GM18858 (cell line): ENCODE data around the gene IFNL3.
"Not testable (repeated sequence)": the region's sequence is repeated elsewhere in the genome, so short reads cannot be mapped to it uniquely, and the experiment has no call there.

Source experiments
- ATAC-seq: cut with Tn5 transposase; IDR thresholded peaks from one replicate; pipeline ENCODE4 v1.9.1; 2021; ENCODE audit not compliant: unreplicated experiment

IFNL3 gene

DNA sequence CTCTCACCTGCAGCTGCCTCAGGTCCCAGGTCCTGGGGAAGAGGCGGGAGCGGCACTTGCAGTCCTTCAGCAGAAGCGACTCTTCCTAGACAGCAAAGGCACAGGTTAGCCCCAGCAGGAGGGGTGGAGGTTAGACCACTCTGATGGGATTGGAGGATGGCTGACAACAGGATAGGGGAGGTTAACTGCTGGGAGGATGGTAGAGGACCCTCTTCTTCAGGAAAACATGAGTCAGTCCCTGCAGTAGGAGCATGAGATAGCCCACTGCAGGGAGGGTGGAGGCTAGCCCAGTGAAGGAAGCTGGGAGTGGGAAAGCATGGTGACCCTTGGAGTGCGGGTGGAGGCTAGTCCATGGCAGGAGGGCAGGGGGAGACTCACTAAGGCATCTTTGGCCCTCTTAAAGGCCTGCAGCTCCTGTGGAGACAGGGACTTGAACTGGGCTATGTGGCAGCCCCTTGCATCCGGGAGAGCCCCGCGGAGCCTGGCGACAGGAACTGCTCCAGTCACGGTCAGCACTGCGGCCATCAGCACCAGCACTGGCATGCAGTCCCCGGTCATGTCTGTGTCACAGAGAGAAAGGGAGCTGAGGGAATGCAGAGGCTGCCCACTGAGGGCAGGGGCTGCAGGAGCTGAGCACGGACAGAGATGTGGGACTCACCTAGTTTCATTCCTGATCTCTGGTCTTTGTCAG lies at the start of gene IFNL3:
TSS of gene IFNL3 (minus strand) at position 597 of the 691 bp plus-strand sequence. CDS start at position 558, 39 bp downstream.
- ATAC-seq = not testable (repeated sequence)

DNA sequence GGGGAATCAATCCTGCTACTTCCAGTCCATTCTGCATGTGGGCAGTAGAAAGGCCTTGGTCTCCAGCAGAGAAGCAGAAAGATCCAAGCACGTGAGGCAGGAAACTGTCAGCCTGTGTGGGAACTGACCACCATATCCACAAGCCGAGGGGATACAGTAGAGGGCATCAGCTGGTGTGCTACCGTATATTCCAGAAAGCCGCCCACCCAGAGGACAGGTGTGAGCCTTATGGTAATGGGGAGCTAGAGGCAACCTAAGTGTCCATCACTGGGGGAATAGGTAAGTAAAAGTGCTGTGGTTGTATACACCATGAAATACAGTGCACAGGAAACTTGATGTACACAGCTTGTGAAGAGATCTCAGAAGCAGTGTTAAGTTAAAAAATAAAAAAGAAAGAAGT lies 48.6 kb upstream of the IFNL3 start:
- no peak for ATAC-seq

GRCh38 chr19:39284032-39284431 lies 39.2 kb upstream of the IFNL3 start:
- ATAC-seq = no peak

- ATAC-seq = no peak
Measured at GRCh38 chr19:39282021-39282420, 37.2 kb upstream of the IFNL3 start.

DNA sequence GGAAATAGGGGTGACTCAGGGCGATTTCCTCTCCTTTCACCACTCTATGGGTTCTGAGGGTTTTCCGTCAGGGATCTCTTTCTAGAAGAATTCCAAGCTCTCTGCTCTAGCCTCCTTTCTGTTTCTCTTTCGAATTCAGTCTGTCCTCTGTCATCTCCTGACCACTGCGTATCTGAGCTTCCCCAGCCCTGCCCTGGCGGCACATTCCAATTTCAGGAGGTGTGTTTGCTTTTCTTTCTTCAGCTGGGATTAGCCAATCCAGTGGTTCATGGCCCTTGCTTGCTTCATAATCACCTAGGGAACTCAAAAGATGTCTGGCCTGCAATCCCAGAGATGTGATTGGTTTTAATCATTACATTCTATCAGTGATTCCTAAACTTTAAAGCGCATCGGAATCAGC lies 32.8 kb upstream of the IFNL3 start:
- no peak for ATAC-seq

GRCh38 chr19:39276740-39277139 lies 31.9 kb upstream of the IFNL3 start:
- no peak for ATAC-seq

- no peak for ATAC-seq
Measured at GRCh38 chr19:39275578-39275977, 30.8 kb upstream of the IFNL3 start.

DNA sequence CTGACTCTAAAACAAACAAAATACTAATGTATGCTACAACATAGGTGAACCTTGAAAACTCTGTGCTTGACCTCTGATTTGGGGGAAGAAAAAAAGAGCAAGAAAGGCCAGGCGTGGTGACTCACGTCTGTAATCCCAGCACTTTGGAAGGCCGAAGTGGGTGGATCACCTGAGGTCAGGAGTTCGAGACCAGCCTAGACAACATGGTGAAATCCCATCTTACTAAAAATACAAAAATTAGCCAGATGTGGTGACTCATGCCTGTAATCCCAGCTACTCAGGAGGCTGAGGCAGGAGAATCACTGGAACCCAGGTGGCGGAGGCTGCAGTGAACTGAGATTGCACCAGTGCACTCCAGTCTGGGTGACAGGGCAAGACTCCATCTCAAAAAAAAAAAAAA lies 29.1 kb upstream of the IFNL3 start:
- not testable (repeated sequence) for ATAC-seq

GRCh38 chr19:39270036-39270871 lies 25.4 kb upstream of the IFNL3 start:
- ATAC-seq = no peak

GRCh38 chr19:39269369-39269768 lies 24.6 kb upstream of the IFNL3 start:
- ATAC-seq = not testable (repeated sequence)

GRCh38 chr19:39268531-39269223 lies 23.9 kb upstream of the IFNL3 start:
- not testable (repeated sequence) for ATAC-seq

DNA sequence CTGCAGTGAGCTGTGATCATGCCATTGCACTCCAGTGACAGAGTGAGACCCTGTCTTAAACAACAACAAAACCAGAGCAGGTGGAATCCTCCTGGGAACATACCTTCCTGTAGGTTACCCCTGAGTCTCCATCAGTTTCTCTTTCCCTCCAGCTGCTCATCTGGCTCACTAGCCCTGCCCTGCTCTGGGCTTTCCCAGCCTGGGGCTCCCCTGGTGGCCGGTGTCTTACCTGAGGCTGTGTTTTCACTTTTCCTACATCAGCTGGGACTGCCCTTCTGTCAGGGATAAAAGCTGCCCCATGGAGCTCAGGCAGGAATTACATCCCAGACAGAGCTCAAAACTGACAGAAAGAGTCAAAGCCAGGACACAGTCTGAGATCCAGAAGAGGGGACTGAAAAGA lies 23.3 kb upstream of the IFNL3 start, which contains the start of gene IFNL2:
TSS of gene IFNL2 (plus strand) at position 312 of the 400 bp plus-strand sequence. CDS start 173 bp downstream, outside the sequence.
- ATAC-seq = not testable (repeated sequence)

DNA sequence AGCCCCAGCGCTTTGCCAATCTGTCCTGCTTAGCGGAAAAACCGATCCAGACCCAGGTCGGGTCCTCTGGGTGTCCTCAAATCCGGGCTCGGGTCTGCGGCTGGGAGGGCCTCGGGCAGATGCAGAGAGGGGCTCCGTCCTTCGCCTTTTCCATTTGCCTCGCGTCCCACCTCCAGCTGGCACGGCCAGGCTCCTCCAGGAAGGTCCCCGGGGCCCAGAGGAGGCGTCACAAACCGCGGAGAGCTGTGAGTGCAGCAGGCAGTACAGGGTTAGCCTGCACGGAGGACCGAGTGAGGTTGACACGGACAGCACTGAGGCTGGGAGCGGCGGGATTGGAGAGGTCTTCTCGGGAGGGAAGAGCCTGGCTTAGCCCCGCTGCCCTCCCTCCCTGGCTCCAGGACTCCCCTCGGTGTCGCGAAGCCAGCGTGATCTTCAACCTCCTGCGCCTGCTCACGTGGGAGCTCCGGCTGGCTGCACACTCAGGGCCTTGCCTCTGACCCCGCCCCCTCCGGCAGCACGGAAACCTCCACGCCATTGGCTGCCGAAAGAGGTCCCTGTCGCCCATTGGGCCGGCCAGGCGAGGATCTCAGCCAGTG lies 20.6 kb upstream of the IFNL3 start:
- ATAC-seq = no peak

- ATAC-seq = no peak
Measured at GRCh38 chr19:39264306-39265290, 19.8 kb upstream of the IFNL3 start.

GRCh38 chr19:39263912-39264305 lies 19.1 kb upstream of the IFNL3 start:
- ATAC-seq = no peak

DNA sequence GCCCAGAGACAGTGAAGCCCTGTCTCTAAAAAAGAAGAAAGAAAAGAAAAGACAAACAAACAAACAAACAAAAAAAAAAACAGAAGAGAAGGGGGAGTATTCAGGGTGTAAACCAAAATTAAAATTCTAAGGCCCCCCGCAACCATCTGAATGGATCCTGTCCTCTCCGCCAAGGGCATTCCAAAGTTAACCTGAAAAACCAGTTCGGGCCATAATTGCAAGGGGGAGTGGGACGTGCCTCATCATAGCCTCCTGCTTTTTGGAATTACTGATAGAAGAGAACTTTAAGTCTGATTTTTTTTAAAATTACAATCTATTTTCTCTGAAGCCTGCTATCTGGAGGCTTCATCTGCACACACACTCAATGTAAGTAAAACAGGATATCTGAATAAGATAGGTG lies 17.7 kb upstream of the IFNL3 start:
- no peak for ATAC-seq

DNA sequence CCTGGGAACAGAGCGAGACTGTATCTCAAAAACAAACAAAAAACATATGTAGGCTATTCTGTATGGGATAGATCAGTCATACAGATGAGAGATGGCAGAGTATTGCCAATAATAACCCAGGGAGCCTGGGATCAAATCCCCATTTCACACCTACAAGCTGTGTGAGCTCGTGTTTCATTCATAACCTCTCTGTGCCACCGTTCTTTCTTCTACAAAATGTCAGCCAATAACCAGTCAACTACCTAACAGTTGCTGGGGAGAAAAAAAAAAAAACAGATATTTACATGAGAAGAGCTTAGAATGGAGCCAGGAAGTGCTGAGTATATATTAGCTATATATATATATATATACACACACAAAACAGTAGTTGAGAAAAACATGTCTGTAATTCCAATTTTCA lies 16.9 kb upstream of the IFNL3 start:
- no peak for ATAC-seq

- ATAC-seq = no peak
Measured at GRCh38 chr19:39257227-39257626, 12.4 kb upstream of the IFNL3 start.

DNA sequence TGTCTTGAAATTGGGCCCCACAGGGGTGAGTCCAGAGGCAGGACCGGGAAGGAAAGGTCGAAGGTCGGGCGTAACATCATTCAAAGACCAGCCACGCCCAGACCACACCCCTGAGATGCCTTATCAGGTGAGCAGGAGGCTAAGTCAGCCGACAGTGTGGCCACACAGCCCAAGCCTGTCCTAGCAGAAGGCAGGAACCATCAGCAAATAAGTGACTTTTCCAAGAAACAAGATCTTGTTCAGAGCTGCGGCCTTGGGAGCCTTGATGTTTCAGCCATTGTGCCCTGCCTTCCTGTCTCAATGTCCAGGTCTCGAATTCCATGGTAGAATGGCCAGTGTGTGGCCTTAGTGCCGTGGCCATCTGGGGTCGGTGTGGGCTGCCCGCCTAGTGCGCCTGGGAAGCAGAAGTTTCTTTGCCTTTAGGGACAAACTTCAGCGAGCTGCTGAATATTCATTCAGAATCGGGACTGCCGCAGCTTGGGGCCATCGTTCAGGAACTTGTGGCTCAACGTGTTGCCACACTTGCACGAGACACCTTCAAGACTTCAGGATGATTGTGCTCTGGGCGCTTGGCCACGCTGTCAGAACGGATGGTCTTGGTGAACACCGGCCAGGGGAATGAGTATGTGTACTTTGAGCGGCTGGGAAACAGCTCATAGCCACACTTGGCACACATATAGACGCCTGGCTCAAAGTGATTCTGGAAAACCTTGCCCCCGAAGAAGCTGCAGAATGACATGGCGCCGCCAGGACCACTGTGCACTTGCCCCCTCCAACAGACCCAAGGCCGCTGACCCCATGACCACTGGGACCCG lies 9.9 kb upstream of the IFNL3 start:
- no peak for ATAC-seq
